Cerebellar cortex (tissue), 1 donor: Measurements from ENCODE around the gene RBKS.

Experiments used
- DNase-seq: peaks from one replicate; pipeline ENCODE4 v3.0.0-alpha.2; 2015; ENCODE audit warnings: low spot score

The RBKS gene

DNA sequence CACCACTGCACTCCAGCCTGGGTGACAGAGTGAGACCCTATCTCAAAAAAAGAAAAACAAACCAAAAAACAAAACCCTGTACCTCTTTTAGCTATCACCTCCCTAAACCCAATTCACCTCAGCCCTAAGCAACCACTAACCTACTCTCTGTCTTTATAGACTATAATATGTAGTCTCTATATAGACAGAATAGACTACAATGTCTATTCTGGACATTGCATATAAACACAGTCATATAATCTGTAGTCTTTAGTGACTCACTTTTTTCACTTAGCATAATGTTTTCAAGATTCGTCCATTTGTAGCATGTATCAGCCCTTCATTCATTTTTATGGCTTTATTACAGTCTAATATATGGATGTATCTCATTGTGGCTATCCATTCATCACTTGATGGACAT lies 155.9 kb downstream of the RBKS start:
- no peak for DNase-seq
